Activated B cell treated with CpG ODN at 0.5 μM for 24 hours (primary cell): ENCODE results near the gene ERGIC1. TPM values are rescaled to one million over a fixed set of nuclear protein-coding genes. Genes with fewer than 3 reads are reported as not detected.

ENCODE experiments used
- ATAC-seq: fragments of 200-7000 bp; cut with Tn5 transposase; one replicate; pipeline ENCODE4 v1.10.0; 2021; ENCODE audit warnings: low read depth, mild to moderate bottlenecking, moderate library complexity
- CTCF ChIA-PET: fragments of 350-600 bp; sonication (Branson Sonifier 250); formaldehyde crosslinking; loops from one replicate; lab custom pipeline; 2021; ENCODE audit warnings: antibody characterized with exemption; lab: Charles Lee
- POLR2A ChIA-PET: fragments of 350-600 bp; sonication (Branson Sonifier 250); formaldehyde crosslinking; loops from one replicate; lab custom pipeline; 2021; ENCODE audit warnings: antibody characterized with exemption; lab: Charles Lee
- DNase-seq: peaks from one replicate; pipeline ENCODE4 v3.0.0; 2022
- H3K27ac Mint-ChIP-seq: one replicate; pipeline ENCODE4 v1.8.0; 2020; ENCODE audit warnings: mixed read lengths
- H3K27me3 Mint-ChIP-seq: one replicate; pipeline ENCODE4 v1.8.0; 2021; ENCODE audit warnings: mixed read lengths
- H3K36me3 Mint-ChIP-seq: one replicate; pipeline ENCODE4 v1.8.0; 2021; ENCODE audit warnings: low read depth, mixed read lengths
- H3K4me1 Mint-ChIP-seq: one replicate; pipeline ENCODE4 v1.8.0; 2021; ENCODE audit warnings: mixed read lengths
- H3K4me3 Mint-ChIP-seq: one replicate; pipeline ENCODE4 v1.8.0; 2020; ENCODE audit warnings: mild to moderate bottlenecking, mixed read lengths
- H3K9me3 Mint-ChIP-seq: one replicate; pipeline ENCODE4 v1.8.0; 2020; ENCODE audit warnings: mixed read lengths
- CTCF ChIP-seq: fragments of 200-600 bp; IDR thresholded peaks from one replicate; pipeline ENCODE4 v1.8.0; 2022; ENCODE audit warnings: antibody characterized with exemption, mild to moderate bottlenecking
- intact Hi-C: fragments of 100-400 bp; cut with micrococcal nuclease; formaldehyde crosslinking; loops from one replicate; pipeline ENCODE4 v1.15.1; 2024
- total RNA-seq: library from RNA; stranded (reverse); gene quantifications from 2 replicates; pipeline ENCODE4 v1.2.3, GENCODE V29; 2022

ERGIC1 gene
- total RNA-seq, 1 donor from 2014 or later = 72.5 TPM

- Mint-ChIP-seq H3K4me1 (no peaks in the 10 kb centered on the region), H3K36me3 (peaks cover 70% of the 10 kb centered on the region), H3K27me3 (no peaks in the 10 kb centered on the region), H3K4me3 (no peak overlapping the region), H3K27ac (no peak overlapping the region), H3K9me3 (no peaks in the 10 kb centered on the region)
- POLR2A ChIA-PET = no interaction called here
- CTCF ChIA-PET = interaction anchor here (1.0 to 2.1 kb wide), 2 partner anchors 12 to 183 kb away, joined by 3 to 6 read pairs; no protein-coding TSS in a partner anchor
- TF ChIP-seq CTCF = no peak
- DNase-seq = no peak
- ATAC-seq = no peak
- intact Hi-C loops = no loop called here
Measured at GRCh38 chr5:172897481-172898217, 63.6 kb downstream of the ERGIC1 start.

GRCh38 chr5:172898218-172898842 is 64.3 kb downstream of the ERGIC1 start:
- H3K27me3 Mint-ChIP-seq = no peaks in the 10 kb centered on the region
- intact Hi-C loops = no loop called here
- H3K9me3 Mint-ChIP-seq = no peaks in the 10 kb centered on the region
- H3K4me3 Mint-ChIP-seq = no peak overlapping the region
- no peak overlapping the region for H3K27ac Mint-ChIP-seq
- POLR2A ChIA-PET = no interaction called here
- no peak for DNase-seq
- no peaks in the 10 kb centered on the region for H3K4me1 Mint-ChIP-seq
- peaks cover 69% of the 10 kb centered on the region for H3K36me3 Mint-ChIP-seq
- CTCF ChIA-PET = interaction anchor here (1.0 to 2.1 kb wide), 2 partner anchors 11 to 184 kb away, joined by 3 to 6 read pairs; no protein-coding TSS in a partner anchor
- ATAC-seq = no peak
- no peak for TF ChIP-seq CTCF

- no peak for ATAC-seq
- ChIA-PET POLR2A (no interaction called here), CTCF (interaction anchor here (0.9 kb wide), 1 partner anchor 127 kb away, joined by 3 read pairs; no protein-coding TSS in a partner anchor)
- Mint-ChIP-seq H3K9me3 (no peaks in the 10 kb centered on the region), H3K4me3 (no peak overlapping the region), H3K27ac (no peak overlapping the region), H3K27me3 (no peaks in the 10 kb centered on the region), H3K4me1 (no peaks in the 10 kb centered on the region), H3K36me3 (peaks cover 72% of the 10 kb centered on the region)
- intact Hi-C loops = no loop called here
- TF ChIP-seq CTCF = no peak
- no peak for DNase-seq
Measured at GRCh38 chr5:172898843-172899369, 64.9 kb downstream of the ERGIC1 start.

GRCh38 chr5:172899436-172899835 is 65.4 kb downstream of the ERGIC1 start:
- CTCF ChIA-PET = interaction anchor here (0.9 kb wide), 1 partner anchor 127 kb away, joined by 3 read pairs; no protein-coding TSS in a partner anchor
- H3K27ac Mint-ChIP-seq = no peak overlapping the region

More at GRCh38 chr5:172899436-172899835, 65.4 kb downstream of the ERGIC1 start:
- Mint-ChIP-seq H3K4me1 (no peaks in the 10 kb centered on the region), H3K27me3 (no peaks in the 10 kb centered on the region), H3K4me3 (no peak overlapping the region), H3K36me3 (peaks cover 76% of the 10 kb centered on the region), H3K9me3 (no peaks in the 10 kb centered on the region)
- ATAC-seq = no peak
- intact Hi-C loops = no loop called here
- TF ChIP-seq CTCF = no peak
- POLR2A ChIA-PET = interaction anchor here (1.5 kb wide), 1 partner anchor 128 kb away, joined by 5 read pairs; the partner anchor contains the start of gene DUSP1
- no peak for DNase-seq
